Trophoblast cell (in vitro differentiated cells and primary cell): ENCODE results near the gene TLNRD1.

Source experiments
- DNase-seq, 2 donors: peaks; one replicate each; pipeline ENCODE4 v3.0.0-alpha.2; 2016
- H2AFZ ChIP-seq: 2 replicates; pipeline ENCODE4 v1.6.1; 2013; ENCODE audit warnings: low read length, moderate library complexity, mild to moderate bottlenecking; ENCODE audit not compliant: insufficient read depth, poor library complexity
- H2AK5ac ChIP-seq: 2 replicates; pipeline ENCODE4 v1.6.1; 2013; ENCODE audit warnings: mild to moderate bottlenecking, low read length
- H2BK120ac ChIP-seq: 2 replicates; pipeline ENCODE4 v1.6.1; 2013; ENCODE audit warnings: low read length, mild to moderate bottlenecking, moderate library complexity; ENCODE audit not compliant: insufficient read depth, poor library complexity
- H2BK12ac ChIP-seq: 2 replicates; pipeline ENCODE4 v1.6.1; 2013; ENCODE audit warnings: mild to moderate bottlenecking, low read length, moderate library complexity
- H2BK5ac ChIP-seq: 2 replicates; pipeline ENCODE4 v1.6.1; 2013; ENCODE audit warnings: low read length, low read depth, moderate library complexity, mild to moderate bottlenecking; ENCODE audit not compliant: poor library complexity
- H3K14ac ChIP-seq: 2 replicates; pipeline ENCODE4 v1.6.1; 2013; ENCODE audit warnings: mild to moderate bottlenecking, low read length
- H3K18ac ChIP-seq: 2 replicates; pipeline ENCODE4 v1.6.1; 2013; ENCODE audit warnings: mild to moderate bottlenecking, low read length
- H3K23ac ChIP-seq: 2 replicates; pipeline ENCODE4 v1.6.1; 2013; ENCODE audit warnings: low read length
- H3K27ac ChIP-seq: 2 replicates; pipeline ENCODE4 v1.5.1; 2013; ENCODE audit warnings: low read depth, mild to moderate bottlenecking, inconsistent platforms, low read length, moderate library complexity
- H3K27me3 ChIP-seq: 2 replicates; pipeline ENCODE4 v1.6.1; 2013; ENCODE audit warnings: inconsistent platforms, mild to moderate bottlenecking, low read length, moderate library complexity; ENCODE audit not compliant: insufficient read depth
- H3K36me3 ChIP-seq, 2 experiments: 1 replicate in 1 of 2; 2 replicates in 1 of 2; pipeline ENCODE4 v1.6.1; 2013; ENCODE audit warnings: low read length in 2 of 2, mild to moderate bottlenecking in 2 of 2, moderate library complexity in 1 of 2; ENCODE audit not compliant: insufficient read depth in 2 of 2, control insufficient read depth in 1 of 2
- H3K4ac ChIP-seq: 2 replicates; pipeline ENCODE4 v1.6.1; 2013; ENCODE audit warnings: low read depth, mild to moderate bottlenecking, low read length, moderate library complexity
- H3K4me1 ChIP-seq, 2 experiments: 1 replicate in 1 of 2; 2 replicates in 1 of 2; pipeline ENCODE4 v1.6.1; 2013; ENCODE audit warnings: low read length in 2 of 2, mild to moderate bottlenecking in 2 of 2, moderate library complexity in 1 of 2; ENCODE audit not compliant: insufficient read depth in 2 of 2, control insufficient read depth in 1 of 2
- H3K4me2 ChIP-seq: 2 replicates; pipeline ENCODE4 v1.6.1; 2013; ENCODE audit warnings: inconsistent platforms, mild to moderate bottlenecking, low read length, moderate library complexity
- H3K4me3 ChIP-seq: 2 replicates; pipeline ENCODE4 v1.5.1; 2013; ENCODE audit warnings: mild to moderate bottlenecking, low read depth, low read length, inconsistent platforms
- H3K79me1 ChIP-seq: one replicate; pipeline ENCODE4 v1.6.1; 2013; ENCODE audit warnings: low read length
- H3K79me2 ChIP-seq: 2 replicates; pipeline ENCODE4 v1.6.1; 2013; ENCODE audit warnings: low read length, mild to moderate bottlenecking; ENCODE audit not compliant: control insufficient read depth, insufficient read depth, poor library complexity
- H3K9ac ChIP-seq: 2 replicates; pipeline ENCODE4 v1.6.1; 2013; ENCODE audit warnings: mild to moderate bottlenecking, low read length
- H3K9me3 ChIP-seq: 2 replicates; pipeline ENCODE4 v1.6.1; 2013; ENCODE audit warnings: low read depth, mild to moderate bottlenecking, control low read depth, inconsistent platforms, low read length; ENCODE audit not compliant: insufficient read depth
- H4K12ac ChIP-seq: 2 replicates; pipeline ENCODE4 v1.6.1; 2013; ENCODE audit warnings: low read depth, mild to moderate bottlenecking, low read length, moderate library complexity
- H4K8ac ChIP-seq: 2 replicates; pipeline ENCODE4 v1.6.1; 2013; ENCODE audit warnings: low read depth, mild to moderate bottlenecking, low read length, moderate library complexity
- H4K91ac ChIP-seq: one replicate; pipeline ENCODE4 v1.6.1; 2013; ENCODE audit warnings: low read depth, mild to moderate bottlenecking, low read length, moderate library complexity
- WGBS: extraction: QIAGEN DNeasy Blood & Tissue Kit; methylation state at CpG from one replicate; pipeline ENCODE4 v1.1.7; 2013; ENCODE audit warnings: missing lambda C conversion rate; ENCODE audit not compliant: insufficient read length, insufficient coverage; ENCODE audit errors: extremely low coverage; 5-methylcytosine and 5-hydroxymethylcytosine counted together

The TLNRD1 gene

DNA sequence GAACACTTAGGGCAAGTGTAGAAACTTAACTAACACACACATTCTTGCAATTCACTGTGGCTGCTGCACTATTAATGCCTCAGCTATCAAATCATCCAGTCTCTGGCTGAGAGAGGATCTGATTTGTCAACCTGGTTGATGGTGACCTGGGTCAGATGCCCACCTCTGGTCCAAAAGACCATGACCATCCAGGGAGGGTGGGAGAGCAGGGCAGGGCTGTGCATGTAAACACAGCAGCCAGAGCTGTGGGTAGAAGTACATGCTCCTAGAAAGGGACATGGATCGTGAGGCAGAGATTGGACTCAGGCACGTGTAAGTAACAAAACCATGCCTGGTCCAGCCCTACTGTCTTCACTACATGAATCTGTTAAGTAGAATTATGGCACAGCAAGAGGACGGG is 28.4 kb upstream of the TLNRD1 start:
- H4K91ac ChIP-seq = no peak overlapping the region
- no peak overlapping the region for H2BK12ac ChIP-seq
- no peak overlapping the region for H4K12ac ChIP-seq
- no peak overlapping the region for H3K14ac ChIP-seq
- no peak overlapping the region for H2BK120ac ChIP-seq
- H3K4me2 ChIP-seq = no peak overlapping the region
- no CpG with 5 or more reads among the region's 3 CpGs for WGBS
- no peaks in the 10 kb centered on the region for H3K9me3 ChIP-seq
- no peaks in the 10 kb centered on the region for H3K27me3 ChIP-seq
- H3K23ac ChIP-seq = no peak overlapping the region
- H3K18ac ChIP-seq = no peak overlapping the region
- H3K4ac ChIP-seq = no peak overlapping the region
- no peaks in the 10 kb centered on the region for H3K79me2 ChIP-seq
- no peak overlapping the region for H2BK5ac ChIP-seq
- no peak overlapping the region for H2AK5ac ChIP-seq
- no peak overlapping the region for H3K4me3 ChIP-seq
- DNase-seq = no peak
- H2AFZ ChIP-seq = no peak overlapping the region
- H3K27ac ChIP-seq = no peak overlapping the region
- H3K4me1 ChIP-seq = peaks cover 14 to 16% of the 10 kb centered on the region in 2 experiments
- peaks cover 6% of the 10 kb centered on the region for H3K79me1 ChIP-seq
- no peak overlapping the region for H3K9ac ChIP-seq
- H4K8ac ChIP-seq = no peak overlapping the region
- peaks cover 6 to 11% of the 10 kb centered on the region in 2 experiments for H3K36me3 ChIP-seq

DNA sequence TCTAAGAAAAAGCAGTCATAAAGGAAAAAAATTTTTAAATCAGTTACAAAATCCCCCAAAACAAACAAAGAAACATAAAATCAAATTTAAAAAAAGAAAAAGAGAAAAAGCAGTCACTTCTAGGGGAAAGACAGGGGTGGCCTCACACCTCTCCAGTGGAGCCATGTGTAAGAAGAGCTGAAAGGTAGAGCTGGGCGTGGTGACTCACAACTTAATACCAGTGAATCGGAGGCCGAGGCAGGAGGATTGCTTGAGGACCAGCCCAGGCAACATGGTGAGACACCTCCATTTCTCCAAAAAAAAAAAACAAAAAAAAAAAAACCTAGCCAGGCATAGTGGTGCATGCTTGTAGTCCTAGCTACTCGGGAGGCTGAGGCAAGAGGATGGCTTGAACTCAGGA is 25.8 kb upstream of the TLNRD1 start:
- H4K12ac ChIP-seq = no peak overlapping the region
- H3K4me1 ChIP-seq = peaks cover 6 to 10% of the 10 kb centered on the region in 2 experiments
- no peak overlapping the region for H3K4me2 ChIP-seq
- peak in 1 of 2 donors; percentile 18 for DNase-seq
- no peak overlapping the region for H3K9ac ChIP-seq
- H3K4me3 ChIP-seq = no peak overlapping the region
- H2BK12ac ChIP-seq = no peak overlapping the region
- H3K79me1 ChIP-seq = no peaks in the 10 kb centered on the region
- no peak overlapping the region for H3K18ac ChIP-seq
- no peak overlapping the region for H3K4ac ChIP-seq
- no peak overlapping the region for H4K91ac ChIP-seq
- peaks cover 14 to 19% of the 10 kb centered on the region in 2 experiments for H3K36me3 ChIP-seq
- no peak overlapping the region for H3K14ac ChIP-seq
- H3K27ac ChIP-seq = no peak overlapping the region
- no CpG with 5 or more reads among the region's 4 CpGs for WGBS
- H2BK5ac ChIP-seq = no peak overlapping the region
- no peak overlapping the region for H2AFZ ChIP-seq
- no peaks in the 10 kb centered on the region for H3K27me3 ChIP-seq
- no peak overlapping the region for H4K8ac ChIP-seq
- H3K9me3 ChIP-seq = no peaks in the 10 kb centered on the region
- H2BK120ac ChIP-seq = no peak overlapping the region
- H3K79me2 ChIP-seq = no peaks in the 10 kb centered on the region
- H3K23ac ChIP-seq = no peak overlapping the region
- H2AK5ac ChIP-seq = no peak overlapping the region

DNA sequence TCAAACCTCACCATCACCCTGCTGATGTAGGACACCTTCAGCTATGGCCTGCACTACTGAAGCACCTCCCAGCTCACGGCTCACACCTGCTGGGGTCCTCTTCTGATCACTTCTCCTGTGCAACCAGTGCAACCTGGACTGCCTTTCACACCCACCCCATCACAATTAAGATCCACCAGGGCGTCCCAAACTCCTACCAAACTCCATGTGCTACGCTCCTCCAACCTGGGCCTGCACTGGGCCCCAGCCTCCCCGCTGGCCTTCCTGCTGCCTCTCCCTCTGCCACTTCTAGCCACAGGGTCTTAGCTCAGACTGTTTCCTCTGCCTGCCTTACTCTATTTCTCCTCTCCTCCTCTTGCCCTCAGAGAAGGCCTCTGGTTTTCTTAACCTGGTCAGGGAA is 23.9 kb upstream of the TLNRD1 start:
- H2BK12ac ChIP-seq = no peak overlapping the region
- no peak overlapping the region for H4K12ac ChIP-seq
- no peaks in the 10 kb centered on the region for H3K79me2 ChIP-seq
- no peak overlapping the region for H2BK120ac ChIP-seq
- H3K4me2 ChIP-seq = no peak overlapping the region
- H3K27me3 ChIP-seq = no peaks in the 10 kb centered on the region
- DNase-seq = no peak
- peak overlapping the region; percentile 1 for H3K18ac ChIP-seq
- no peak overlapping the region for H3K23ac ChIP-seq
- H3K79me1 ChIP-seq = no peaks in the 10 kb centered on the region
- H3K9me3 ChIP-seq = no peaks in the 10 kb centered on the region
- H3K4me1 ChIP-seq = peaks cover 0 to 2% of the 10 kb centered on the region in 2 experiments
- H3K4ac ChIP-seq = peak overlapping the region; percentile 54
- H2BK5ac ChIP-seq = no peak overlapping the region
- no peak overlapping the region for H3K4me3 ChIP-seq
- H3K27ac ChIP-seq = no peak overlapping the region
- H3K9ac ChIP-seq = no peak overlapping the region
- no CpG with 5 or more reads among the region's 4 CpGs for WGBS
- no peak overlapping the region for H4K8ac ChIP-seq
- no peak overlapping the region for H2AFZ ChIP-seq
- H3K36me3 ChIP-seq = peaks cover 20% of the 10 kb centered on the region in 2 experiments
- H3K14ac ChIP-seq = no peak overlapping the region
- no peak overlapping the region for H4K91ac ChIP-seq
- H2AK5ac ChIP-seq = no peak overlapping the region

DNA sequence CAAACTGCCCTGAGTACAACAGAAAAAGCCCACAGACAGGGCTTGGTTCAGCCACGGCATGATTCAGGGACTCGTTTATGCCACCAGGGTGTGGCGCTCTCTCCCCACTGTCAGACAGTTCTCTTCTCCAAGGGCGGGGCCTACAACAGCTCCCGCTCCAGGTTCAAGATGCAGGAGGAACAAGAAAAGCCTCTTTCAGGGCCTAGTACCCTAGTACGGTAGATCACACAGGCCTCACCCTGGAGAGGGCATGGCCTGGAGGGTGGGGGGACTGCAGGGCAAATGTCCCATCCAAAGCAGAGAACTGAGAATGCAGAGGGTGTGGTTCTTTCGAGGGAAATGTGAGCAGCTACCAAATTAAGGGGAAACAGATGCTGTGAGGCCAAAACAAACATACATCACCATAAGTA is 23.1 kb upstream of the TLNRD1 start:
- peaks cover 0 to 2% of the 10 kb centered on the region in 2 experiments for H3K4me1 ChIP-seq
- no peak overlapping the region for H3K4ac ChIP-seq
- H3K79me1 ChIP-seq = no peaks in the 10 kb centered on the region
- no peak overlapping the region for H2AK5ac ChIP-seq
- no peak overlapping the region for H3K14ac ChIP-seq
- H3K18ac ChIP-seq = no peak overlapping the region
- H3K4me3 ChIP-seq = no peak overlapping the region
- H2BK120ac ChIP-seq = no peak overlapping the region
- DNase-seq = peak; percentile 58 to 78
- no peak overlapping the region for H2BK5ac ChIP-seq
- H3K27me3 ChIP-seq = no peaks in the 10 kb centered on the region
- no peak overlapping the region for H2BK12ac ChIP-seq
- H3K79me2 ChIP-seq = no peaks in the 10 kb centered on the region
- no peak overlapping the region for H4K12ac ChIP-seq
- H4K8ac ChIP-seq = no peak overlapping the region
- no peak overlapping the region for H3K9ac ChIP-seq
- no peak overlapping the region for H4K91ac ChIP-seq
- no CpG with 5 or more reads among the region's 7 CpGs for WGBS
- H3K4me2 ChIP-seq = no peak overlapping the region
- H3K9me3 ChIP-seq = no peaks in the 10 kb centered on the region
- H3K27ac ChIP-seq = no peak overlapping the region
- no peak overlapping the region for H3K23ac ChIP-seq
- H2AFZ ChIP-seq = no peak overlapping the region
- H3K36me3 ChIP-seq = peaks cover 18 to 20% of the 10 kb centered on the region in 2 experiments
